ENCODE measurements around the gene UTS2R.

DNA sequence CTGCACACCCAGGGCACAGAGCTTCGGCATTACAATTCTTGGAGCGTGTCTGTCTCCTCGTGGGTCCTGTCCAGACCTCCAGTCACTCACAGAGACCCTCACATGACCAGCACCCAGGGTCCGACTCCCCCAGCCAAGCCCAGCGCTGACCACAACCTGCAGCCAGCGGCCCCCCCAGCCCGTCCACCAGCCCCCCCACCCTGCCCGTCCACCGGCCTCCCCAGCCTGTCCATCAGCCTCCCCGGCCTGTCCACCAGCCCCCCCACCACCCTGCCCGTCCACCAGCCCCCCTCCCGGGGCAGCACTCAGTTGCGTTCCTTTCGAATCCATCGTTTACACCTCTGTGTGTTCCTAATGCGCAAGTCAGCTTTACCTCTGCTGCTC is 43.8 kb upstream of the UTS2R start:
- TF ChIP-seq, protein P1, sequence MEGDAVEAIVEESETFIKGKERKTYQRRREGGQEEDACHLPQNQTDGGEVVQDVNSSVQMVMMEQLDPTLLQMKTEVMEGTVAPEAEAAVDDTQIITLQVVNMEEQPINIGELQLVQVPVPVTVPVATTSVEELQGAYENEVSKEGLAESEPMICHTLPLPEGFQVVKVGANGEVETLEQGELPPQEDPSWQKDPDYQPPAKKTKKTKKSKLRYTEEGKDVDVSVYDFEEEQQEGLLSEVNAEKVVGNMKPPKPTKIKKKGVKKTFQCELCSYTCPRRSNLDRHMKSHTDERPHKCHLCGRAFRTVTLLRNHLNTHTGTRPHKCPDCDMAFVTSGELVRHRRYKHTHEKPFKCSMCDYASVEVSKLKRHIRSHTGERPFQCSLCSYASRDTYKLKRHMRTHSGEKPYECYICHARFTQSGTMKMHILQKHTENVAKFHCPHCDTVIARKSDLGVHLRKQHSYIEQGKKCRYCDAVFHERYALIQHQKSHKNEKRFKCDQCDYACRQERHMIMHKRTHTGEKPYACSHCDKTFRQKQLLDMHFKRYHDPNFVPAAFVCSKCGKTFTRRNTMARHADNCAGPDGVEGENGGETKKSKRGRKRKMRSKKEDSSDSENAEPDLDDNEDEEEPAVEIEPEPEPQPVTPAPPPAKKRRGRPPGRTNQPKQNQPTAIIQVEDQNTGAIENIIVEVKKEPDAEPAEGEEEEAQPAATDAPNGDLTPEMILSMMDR (IDR thresholded peaks at IDR 0.05; ENCODE audit: borderline replicate concordance, extremely low read depth, low read length, poor library complexity, severe bottlenecking) = no peak
- TF ChIP-seq EZH2 (IDR thresholded peaks at IDR 0.05; ENCODE audit: borderline replicate concordance, low read depth, low read length, severe bottlenecking) = no peak

All from DND-41 (cell line).